GM12892 (cell line): ENCODE data around the gene ZNF8.

Source experiments
- POLR2A ChIP-seq: IDR thresholded peaks from 2 replicates; pipeline ENCODE4 v1.6.1; 2011; ENCODE audit warnings: low read depth, low read length, control low read depth
- POLR2AphosphoS5 ChIP-seq: IDR thresholded peaks from 2 replicates; pipeline ENCODE4 v1.6.1; 2011; ENCODE audit warnings: low read depth, low read length, control low read depth

- TF ChIP-seq POLR2AphosphoS5 (no peak), POLR2A (no peak)
Measured at GRCh38 chr19:58345558-58345957, 66.8 kb downstream of the ZNF8 start.
